Mucosa of stomach (tissue), 1 donor: Measurements from ENCODE around the gene LCT.
"Not testable (repeated sequence)": the region's sequence is repeated elsewhere in the genome, so short reads cannot be mapped to it uniquely, and the experiment has no call there.

Experiments
- H3K27me3 ChIP-seq: one replicate; pipeline ENCODE4 v1.7.0; 2013; ENCODE audit warnings: mild to moderate bottlenecking, low read length; ENCODE audit not compliant: control insufficient read depth, insufficient read depth
- H3K36me3 ChIP-seq: one replicate; pipeline ENCODE4 v1.7.0; 2013; ENCODE audit warnings: low read length; ENCODE audit not compliant: control insufficient read depth, insufficient read depth
- H3K4me1 ChIP-seq: one replicate; pipeline ENCODE4 v1.7.0; 2013; ENCODE audit warnings: mild to moderate bottlenecking, low read length; ENCODE audit not compliant: control insufficient read depth, insufficient read depth
- H3K4me3 ChIP-seq: one replicate; pipeline ENCODE4 v1.7.0; 2013; ENCODE audit warnings: low read length
- H3K9ac ChIP-seq: one replicate; pipeline ENCODE4 v1.7.0; 2013; ENCODE audit warnings: mild to moderate bottlenecking, low read length, moderate library complexity
- H3K9me3 ChIP-seq: one replicate; pipeline ENCODE4 v1.7.0; 2013; ENCODE audit warnings: mild to moderate bottlenecking, low read length, moderate library complexity; ENCODE audit not compliant: control insufficient read depth
- donor health status: Pancreatic carcinoma.

Gene LCT

GRCh38 chr2:135803278-135803677 is 33.7 kb downstream of the LCT start:
- Histone ChIP-seq H3K36me3 (no peaks in the 10 kb centered on the region), H3K4me1 (no peaks in the 10 kb centered on the region), H3K27me3 (no peaks in the 10 kb centered on the region), H3K9ac (no peak overlapping the region), H3K4me3 (no peak overlapping the region), H3K9me3 (no peaks in the 10 kb centered on the region)

DNA sequence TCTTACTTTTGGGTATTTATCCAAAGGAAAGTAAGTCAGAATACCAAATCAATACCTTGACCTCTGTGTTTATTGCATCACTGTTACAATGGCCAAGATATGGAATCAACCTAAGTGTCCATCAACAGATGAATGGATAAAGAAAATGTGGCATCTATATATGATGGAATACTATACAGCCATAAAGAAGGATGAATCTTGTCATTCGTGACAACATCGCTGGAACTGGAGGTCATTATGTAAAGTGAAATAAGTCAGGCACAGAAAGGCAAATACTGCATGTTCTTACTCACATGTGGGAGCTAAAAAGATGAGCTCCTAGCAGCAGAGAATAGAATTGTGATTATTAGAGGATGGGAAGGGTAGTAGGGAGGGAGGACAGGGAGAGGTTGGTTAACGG is 34.6 kb downstream of the LCT start:
- H3K27me3 ChIP-seq, result no peaks in the 10 kb centered on the region
- no peaks in the 10 kb centered on the region for H3K36me3 ChIP-seq
- H3K4me3 ChIP-seq, result no peak overlapping the region
- peaks cover 4% of the 10 kb centered on the region for H3K4me1 ChIP-seq
- H3K9me3 ChIP-seq, result no peaks in the 10 kb centered on the region
- H3K9ac ChIP-seq, result no peak overlapping the region

GRCh38 chr2:135800513-135801460 is 36.2 kb downstream of the LCT start:
- peaks cover 5% of the 10 kb centered on the region for H3K4me1 ChIP-seq
- H3K9me3 ChIP-seq, result no peaks in the 10 kb centered on the region
- H3K36me3 ChIP-seq, result no peaks in the 10 kb centered on the region
- H3K4me3 ChIP-seq, result no peak overlapping the region
- H3K27me3 ChIP-seq, result no peaks in the 10 kb centered on the region
- H3K9ac ChIP-seq, result no peak overlapping the region

- H3K4me1 ChIP-seq, result peaks cover 5% of the 10 kb centered on the region
- H3K27me3 ChIP-seq, result no peaks in the 10 kb centered on the region
- no peak overlapping the region for H3K9ac ChIP-seq
- H3K4me3 ChIP-seq, result no peak overlapping the region
- no peaks in the 10 kb centered on the region for H3K9me3 ChIP-seq
- H3K36me3 ChIP-seq, result no peaks in the 10 kb centered on the region
Observed at GRCh38 chr2:135799738-135800137, 37.2 kb downstream of the LCT start.

- Histone ChIP-seq H3K9ac (no peak overlapping the region), H3K36me3 (no peaks in the 10 kb centered on the region), H3K4me1 (peaks cover 5% of the 10 kb centered on the region), H3K27me3 (no peaks in the 10 kb centered on the region), H3K4me3 (no peak overlapping the region), H3K9me3 (no peaks in the 10 kb centered on the region)
Observed at GRCh38 chr2:135798762-135799161, 38.2 kb downstream of the LCT start.

GRCh38 chr2:135798275-135798705 is 38.7 kb downstream of the LCT start:
- Histone ChIP-seq H3K4me1 (peaks cover 5% of the 10 kb centered on the region), H3K4me3 (no peak overlapping the region), H3K36me3 (no peaks in the 10 kb centered on the region), H3K9me3 (no peaks in the 10 kb centered on the region), H3K27me3 (no peaks in the 10 kb centered on the region), H3K9ac (no peak overlapping the region)

- no peak overlapping the region for H3K4me3 ChIP-seq
- no peaks in the 10 kb centered on the region for H3K36me3 ChIP-seq
- H3K27me3 ChIP-seq, result no peaks in the 10 kb centered on the region
Observed at GRCh38 chr2:135797497-135798274, 39.3 kb downstream of the LCT start.

DNA sequence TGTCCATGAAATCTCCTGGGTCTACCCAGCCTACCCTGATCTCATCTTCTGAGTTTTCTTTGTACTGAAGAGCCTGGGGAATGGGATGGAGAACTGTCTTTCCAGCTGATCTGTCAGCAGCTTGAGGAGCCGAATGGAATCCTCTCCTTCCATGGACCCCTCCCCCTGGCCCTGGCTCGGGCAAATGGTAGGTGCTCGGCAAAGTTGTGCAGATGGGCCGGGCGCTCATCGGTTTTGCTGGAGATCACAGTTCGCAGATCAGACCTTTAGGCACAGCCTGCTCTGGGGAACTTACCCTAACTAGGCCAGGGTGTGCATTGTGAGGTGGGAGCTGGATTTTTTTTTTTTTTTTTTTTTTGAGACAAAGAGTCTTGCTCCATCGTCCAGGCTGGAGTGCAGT is 40.4 kb downstream of the LCT start:
- no peak overlapping the region for H3K9ac ChIP-seq
- H3K4me3 ChIP-seq, result no peak overlapping the region
- H3K36me3 ChIP-seq, result no peaks in the 10 kb centered on the region
- no peaks in the 10 kb centered on the region for H3K27me3 ChIP-seq
- H3K4me1 ChIP-seq, result peaks cover 5% of the 10 kb centered on the region
- no peaks in the 10 kb centered on the region for H3K9me3 ChIP-seq

More at GRCh38 chr2:135797497-135798274, 39.3 kb downstream of the LCT start:
- Histone ChIP-seq H3K4me1 (peaks cover 5% of the 10 kb centered on the region), H3K9ac (no peak overlapping the region), H3K9me3 (no peaks in the 10 kb centered on the region)

DNA sequence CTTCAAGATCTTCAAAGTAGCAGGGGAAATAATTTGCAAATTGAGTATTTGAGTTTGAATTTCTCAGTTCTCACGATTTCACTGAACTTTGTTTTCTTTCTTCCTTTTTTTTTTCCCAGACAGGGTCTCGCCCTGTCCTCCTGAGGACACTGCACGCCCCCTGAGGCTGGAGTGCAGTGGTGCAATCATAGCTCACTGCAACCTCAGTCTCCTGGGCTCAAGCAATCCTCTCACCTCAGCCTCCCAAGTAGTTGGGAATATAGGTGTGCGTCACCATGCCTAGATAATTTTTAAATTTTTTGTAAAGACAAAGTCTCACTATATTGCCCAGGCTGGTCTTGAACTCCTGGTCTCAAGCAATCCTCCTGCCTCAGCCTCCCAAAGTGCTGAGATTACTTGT is 41.3 kb downstream of the LCT start:
- H3K4me1 ChIP-seq, H3K9ac ChIP-seq, H3K4me3 ChIP-seq, H3K36me3 ChIP-seq, H3K9me3 ChIP-seq, H3K27me3 ChIP-seq: not testable (repeated sequence)

DNA sequence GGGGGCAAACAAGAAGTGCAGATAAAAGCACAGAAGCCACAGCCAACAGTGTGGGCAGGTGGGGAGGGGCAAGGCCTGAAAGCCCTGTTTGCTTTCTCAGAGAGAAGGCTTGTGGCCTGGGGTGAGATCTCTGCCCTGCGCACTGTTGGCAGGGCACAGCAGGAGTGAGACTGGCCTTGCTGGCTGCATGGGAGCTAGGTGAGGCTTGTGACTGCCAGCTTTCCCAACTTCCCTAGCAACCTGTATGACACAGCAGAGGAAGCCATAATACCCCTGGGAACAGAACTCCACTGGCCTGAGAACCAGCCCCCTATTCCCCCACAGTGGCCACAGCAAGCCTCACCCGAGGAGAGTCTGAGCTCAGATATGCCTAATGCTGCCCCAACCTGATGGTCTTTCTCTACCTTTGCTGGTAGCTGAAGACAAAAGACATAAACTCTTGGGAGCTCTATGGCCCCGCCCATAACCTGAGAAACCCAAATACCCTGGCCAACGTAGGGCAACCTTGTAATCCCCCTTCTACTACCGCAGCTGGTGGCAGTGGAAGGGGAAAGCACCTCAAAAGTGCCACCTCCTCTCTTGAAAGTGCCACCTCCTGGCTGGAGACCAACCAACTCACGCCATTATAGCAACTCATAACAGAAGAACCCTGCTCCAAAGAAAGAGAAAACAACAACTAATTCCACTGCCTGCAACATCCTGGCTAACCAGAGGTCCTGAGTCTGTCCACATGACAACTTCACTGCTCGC is 44.4 kb downstream of the LCT start:
- Histone ChIP-seq H3K36me3 (no peaks in the 10 kb centered on the region), H3K9ac (no peak overlapping the region), H3K27me3 (no peaks in the 10 kb centered on the region), H3K9me3 (no peaks in the 10 kb centered on the region), H3K4me1 (peaks cover 3% of the 10 kb centered on the region), H3K4me3 (no peak overlapping the region)

GRCh38 chr2:135791418-135792190 is 45.4 kb downstream of the LCT start:
- H3K36me3 ChIP-seq, result no peaks in the 10 kb centered on the region
- H3K9ac ChIP-seq, result no peak overlapping the region
- H3K9me3 ChIP-seq, result no peaks in the 10 kb centered on the region
- H3K4me3 ChIP-seq, result no peak overlapping the region
- H3K4me1 ChIP-seq, result no peaks in the 10 kb centered on the region
- H3K27me3 ChIP-seq, result no peaks in the 10 kb centered on the region
